ENCODE measurements around the gene PRKAG2.

GRCh38 chr7:151677581-151678226 lies 199.2 kb downstream of the PRKAG2 start:
- TF ChIP-seq POLR2AphosphoS5 (IDR thresholded peaks at IDR 0.05; ENCODE audit: borderline replicate concordance, low read depth, low read length) (no peak), EZH2 (IDR thresholded peaks at IDR 0.05) (no peak), FOXP2 (optimal IDR thresholded peaks at IDR 0.05; ENCODE audit: control extremely low read depth, extremely low read length, insufficient read depth) (no peak)

Data from SK-N-MC (cell line).